ENCODE measurements around the gene AK1. TPM values are rescaled to one million over a fixed set of nuclear protein-coding genes. Genes with fewer than 3 reads are reported as not detected.
A peak's percentile ranks its signal among the peaks of the same experiment; 100 is the strongest.

The AK1 gene
- total and polyA plus RNA-seq, 9 of the 15 experiments (the other 6 are each of a cell fraction or from before 2014, with no cell fraction given): 10.1 to 71.8 (median 39.0) TPM

- TF ChIP-seq ZNF277 (CRISPR knock-in tag; IDR thresholded peaks at IDR 0.05; ENCODE audit: borderline replicate concordance) (no peak), ATF3 (IDR thresholded peaks at IDR 0.05) (peak; percentile 9; the same call in 1 of the 2 replicates), ATF3 (CRISPR knock-in tag; conservative IDR thresholded peaks at IDR 0.05) (no peak), THRAP3 (IDR thresholded peaks at IDR 0.05; ENCODE audit: borderline replicate concordance) (no peak), ZNF696 (CRISPR knock-in tag; conservative IDR thresholded peaks at IDR 0.05) (no peak), CCAR2 (IDR thresholded peaks at IDR 0.05; ENCODE audit: low read depth, low read length) (no peak), NEUROD1 (IDR thresholded peaks at IDR 0.05; ENCODE audit: borderline replicate concordance, low read depth, low read length, partially characterized antibody) (no peak), XRCC4 (IDR thresholded peaks at IDR 0.05; ENCODE audit: extremely low read depth, insufficient read depth, insufficient read length) (no peak), ARNT (IDR thresholded peaks at IDR 0.05) (peak; percentile 28 to 34; a peak in 1 of 4 replicates), GATA2 (CRISPR knock-in tag; IDR thresholded peaks at IDR 0.05) (peak; percentile 78), ZC3H8 (IDR thresholded peaks at IDR 0.05) (no peak), KDM1A (IDR thresholded peaks at IDR 0.05) (no peak), RBM25 (IDR thresholded peaks at IDR 0.05; ENCODE audit: low read depth, low read length, severe bottlenecking) (no peak), HEY1 (CRISPR knock-in tag; IDR thresholded peaks at IDR 0.05; ENCODE audit: borderline replicate concordance) (0 out of 2 replicates have a peak, but pooled peaks have one; percentile 69), BACH1 (tag; IDR thresholded peaks at IDR 0.05) (peak; percentile 39; the same call in 1 of the 2 replicates), POLR2B (IDR thresholded peaks at IDR 0.05; ENCODE audit: low read depth, partially characterized antibody) (peak; percentile 17), ELF1 (tag; IDR thresholded peaks at IDR 0.05) (peak; percentile 90), TCF3 (CRISPR knock-in tag; IDR thresholded peaks at IDR 0.05) (peak; percentile 83), ZZZ3 (IDR thresholded peaks at IDR 0.05) (no peak), ESRRA (IDR thresholded peaks at IDR 0.05; ENCODE audit: borderline replicate concordance, low read depth) (peak; percentile 77; the same call in 1 of the 2 replicates)
- TF ChIP-seq, protein P1, sequence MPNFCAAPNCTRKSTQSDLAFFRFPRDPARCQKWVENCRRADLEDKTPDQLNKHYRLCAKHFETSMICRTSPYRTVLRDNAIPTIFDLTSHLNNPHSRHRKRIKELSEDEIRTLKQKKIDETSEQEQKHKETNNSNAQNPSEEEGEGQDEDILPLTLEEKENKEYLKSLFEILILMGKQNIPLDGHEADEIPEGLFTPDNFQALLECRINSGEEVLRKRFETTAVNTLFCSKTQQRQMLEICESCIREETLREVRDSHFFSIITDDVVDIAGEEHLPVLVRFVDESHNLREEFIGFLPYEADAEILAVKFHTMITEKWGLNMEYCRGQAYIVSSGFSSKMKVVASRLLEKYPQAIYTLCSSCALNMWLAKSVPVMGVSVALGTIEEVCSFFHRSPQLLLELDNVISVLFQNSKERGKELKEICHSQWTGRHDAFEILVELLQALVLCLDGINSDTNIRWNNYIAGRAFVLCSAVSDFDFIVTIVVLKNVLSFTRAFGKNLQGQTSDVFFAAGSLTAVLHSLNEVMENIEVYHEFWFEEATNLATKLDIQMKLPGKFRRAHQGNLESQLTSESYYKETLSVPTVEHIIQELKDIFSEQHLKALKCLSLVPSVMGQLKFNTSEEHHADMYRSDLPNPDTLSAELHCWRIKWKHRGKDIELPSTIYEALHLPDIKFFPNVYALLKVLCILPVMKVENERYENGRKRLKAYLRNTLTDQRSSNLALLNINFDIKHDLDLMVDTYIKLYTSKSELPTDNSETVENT (CRISPR knock-in tag; IDR thresholded peaks at IDR 0.05): 0 out of 2 replicates have a peak, but pooled peaks have one; percentile 23
- TF ChIP-seq, protein P2, sequence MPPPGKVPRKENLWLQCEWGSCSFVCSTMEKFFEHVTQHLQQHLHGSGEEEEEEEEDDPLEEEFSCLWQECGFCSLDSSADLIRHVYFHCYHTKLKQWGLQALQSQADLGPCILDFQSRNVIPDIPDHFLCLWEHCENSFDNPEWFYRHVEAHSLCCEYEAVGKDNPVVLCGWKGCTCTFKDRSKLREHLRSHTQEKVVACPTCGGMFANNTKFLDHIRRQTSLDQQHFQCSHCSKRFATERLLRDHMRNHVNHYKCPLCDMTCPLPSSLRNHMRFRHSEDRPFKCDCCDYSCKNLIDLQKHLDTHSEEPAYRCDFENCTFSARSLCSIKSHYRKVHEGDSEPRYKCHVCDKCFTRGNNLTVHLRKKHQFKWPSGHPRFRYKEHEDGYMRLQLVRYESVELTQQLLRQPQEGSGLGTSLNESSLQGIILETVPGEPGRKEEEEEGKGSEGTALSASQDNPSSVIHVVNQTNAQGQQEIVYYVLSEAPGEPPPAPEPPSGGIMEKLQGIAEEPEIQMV (tag; conservative IDR thresholded peaks at IDR 0.05; ENCODE audit: low read depth): no peak
These were observed 15.1 kb downstream of the AK1 start (continued) for GRCh38 chr9:127862075-127863011.
